KMS-11 (cell line): Measurements from ENCODE around the gene PTPRN2.
"Not testable (repeated sequence)": the region's sequence is repeated elsewhere in the genome, so short reads cannot be mapped to it uniquely, and the experiment has no call there.

ENCODE experiments used
- H2AFZ ChIP-seq: fragments of 200-600 bp; sonication (generic); 2 replicates; pipeline ENCODE4 v1.6.1; 2016; ENCODE audit warnings: antibody characterized with exemption, mixed run types, low read depth
- H3K27ac ChIP-seq: fragments of 200-600 bp; sonication (generic); 2 replicates; pipeline ENCODE4 v1.6.1; 2016; ENCODE audit warnings: mild to moderate bottlenecking, mixed run types
- H3K27me3 ChIP-seq: fragments of 200-600 bp; sonication (generic); 2 replicates; pipeline ENCODE4 v1.6.1; 2017; ENCODE audit warnings: mild to moderate bottlenecking, low read depth, mixed run types, moderate library complexity; ENCODE audit not compliant: insufficient read depth
- H3K36me3 ChIP-seq: fragments of 200-600 bp; sonication (generic); 2 replicates; pipeline ENCODE4 v1.6.1; 2017; ENCODE audit warnings: mild to moderate bottlenecking, mixed run types; ENCODE audit not compliant: insufficient read depth
- H3K4me1 ChIP-seq: fragments of 200-600 bp; sonication (generic); 2 replicates; pipeline ENCODE4 v1.6.1; 2016; ENCODE audit warnings: mild to moderate bottlenecking, low read depth, mixed run types; ENCODE audit not compliant: poor library complexity, severe bottlenecking
- H3K4me2 ChIP-seq: fragments of 200-600 bp; sonication (generic); 2 replicates; pipeline ENCODE4 v1.7.0; 2016; ENCODE audit warnings: mild to moderate bottlenecking, mixed run types
- H3K4me3 ChIP-seq: fragments of 200-600 bp; sonication (generic); IDR thresholded peaks from 2 replicates; pipeline ENCODE4 v1.6.1; 2017; ENCODE audit warnings: low read depth, low read length, mixed read lengths; ENCODE audit not compliant: insufficient read depth
- H3K79me2 ChIP-seq: fragments of 200-600 bp; sonication (generic); 2 replicates; pipeline ENCODE4 v1.6.1; 2016; ENCODE audit warnings: low read depth, mixed run types; ENCODE audit not compliant: insufficient read depth
- H3K9ac ChIP-seq: fragments of 200-600 bp; sonication (generic); 2 replicates; pipeline ENCODE4 v1.6.1; 2016; ENCODE audit warnings: mild to moderate bottlenecking, mixed run types
- H4K20me1 ChIP-seq: fragments of 200-600 bp; sonication (generic); 2 replicates; pipeline ENCODE4 v1.6.1; 2016; ENCODE audit warnings: mild to moderate bottlenecking, mixed run types; ENCODE audit not compliant: insufficient read depth
- TF ChIP-seq, protein P1 (sequence below): fragments of 200-600 bp; sonication (generic); conservative IDR thresholded peaks from 2 replicates; pipeline ENCODE4 v1.6.1; 2017; ENCODE audit warnings: low read depth, mild to moderate bottlenecking, antibody characterized with exemption, low read length, moderate library complexity, mixed read lengths

Gene PTPRN2

GRCh38 chr7:158460665-158461064 lies 127.0 kb downstream of the PTPRN2 start:
- TF ChIP-seq, protein P1, sequence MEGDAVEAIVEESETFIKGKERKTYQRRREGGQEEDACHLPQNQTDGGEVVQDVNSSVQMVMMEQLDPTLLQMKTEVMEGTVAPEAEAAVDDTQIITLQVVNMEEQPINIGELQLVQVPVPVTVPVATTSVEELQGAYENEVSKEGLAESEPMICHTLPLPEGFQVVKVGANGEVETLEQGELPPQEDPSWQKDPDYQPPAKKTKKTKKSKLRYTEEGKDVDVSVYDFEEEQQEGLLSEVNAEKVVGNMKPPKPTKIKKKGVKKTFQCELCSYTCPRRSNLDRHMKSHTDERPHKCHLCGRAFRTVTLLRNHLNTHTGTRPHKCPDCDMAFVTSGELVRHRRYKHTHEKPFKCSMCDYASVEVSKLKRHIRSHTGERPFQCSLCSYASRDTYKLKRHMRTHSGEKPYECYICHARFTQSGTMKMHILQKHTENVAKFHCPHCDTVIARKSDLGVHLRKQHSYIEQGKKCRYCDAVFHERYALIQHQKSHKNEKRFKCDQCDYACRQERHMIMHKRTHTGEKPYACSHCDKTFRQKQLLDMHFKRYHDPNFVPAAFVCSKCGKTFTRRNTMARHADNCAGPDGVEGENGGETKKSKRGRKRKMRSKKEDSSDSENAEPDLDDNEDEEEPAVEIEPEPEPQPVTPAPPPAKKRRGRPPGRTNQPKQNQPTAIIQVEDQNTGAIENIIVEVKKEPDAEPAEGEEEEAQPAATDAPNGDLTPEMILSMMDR = no peak
- Histone ChIP-seq H2AFZ (no peak overlapping the region), H4K20me1 (no peaks in the 10 kb centered on the region), H3K36me3 (no peaks in the 10 kb centered on the region), H3K9ac (no peak overlapping the region), H3K27me3 (no peaks in the 10 kb centered on the region; the same call in 1 of the 2 replicates), H3K4me1 (no peaks in the 10 kb centered on the region), H3K4me2 (no peak overlapping the region), H3K4me3 (no peak overlapping the region), H3K27ac (no peak overlapping the region), H3K79me2 (no peaks in the 10 kb centered on the region)

- TF ChIP-seq, protein P1 = no peak
- no peaks in the 10 kb centered on the region for H3K27me3 ChIP-seq
- H4K20me1 ChIP-seq = no peaks in the 10 kb centered on the region
- H3K4me1 ChIP-seq = no peaks in the 10 kb centered on the region
- no peak overlapping the region for H3K9ac ChIP-seq
- H3K27ac ChIP-seq = no peak overlapping the region
- no peak overlapping the region for H3K4me2 ChIP-seq
- no peaks in the 10 kb centered on the region for H3K36me3 ChIP-seq
- H3K79me2 ChIP-seq = no peaks in the 10 kb centered on the region
- no peak overlapping the region for H3K4me3 ChIP-seq
- H2AFZ ChIP-seq = no peak overlapping the region
These were observed 128.8 kb downstream of the PTPRN2 start for GRCh38 chr7:158458716-158459282.

DNA sequence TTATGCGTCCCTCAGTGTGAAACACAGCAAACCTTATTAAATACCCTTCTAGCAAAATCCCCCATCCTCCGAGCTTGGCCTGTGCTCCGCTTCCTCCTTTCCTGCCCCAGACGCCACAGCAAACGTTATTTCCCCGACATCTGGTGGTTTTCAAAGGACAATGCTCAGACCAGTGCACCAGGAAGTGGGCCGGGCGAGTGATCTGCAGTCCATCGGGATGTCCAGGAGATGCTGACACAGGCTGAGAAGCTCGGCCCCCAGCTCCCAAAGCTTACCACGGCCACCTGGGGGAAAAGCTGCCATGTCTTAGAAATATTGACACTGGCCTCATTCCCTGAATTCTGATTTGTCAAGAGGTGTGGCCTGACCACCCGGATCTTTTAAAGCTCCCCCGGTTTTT lies 129.5 kb downstream of the PTPRN2 start:
- Histone ChIP-seq H3K36me3 (no peaks in the 10 kb centered on the region), H3K27ac (no peak overlapping the region), H3K4me2 (no peak overlapping the region), H3K79me2 (no peaks in the 10 kb centered on the region), H3K27me3 (no peaks in the 10 kb centered on the region), H4K20me1 (no peaks in the 10 kb centered on the region), H3K9ac (no peak overlapping the region), H3K4me1 (no peaks in the 10 kb centered on the region), H3K4me3 (no peak overlapping the region), H2AFZ (no peak overlapping the region)
- TF ChIP-seq, protein P1 = no peak

GRCh38 chr7:158457586-158457985 lies 130.0 kb downstream of the PTPRN2 start:
- not testable (repeated sequence) for H3K4me3 ChIP-seq, H3K27me3 ChIP-seq

DNA sequence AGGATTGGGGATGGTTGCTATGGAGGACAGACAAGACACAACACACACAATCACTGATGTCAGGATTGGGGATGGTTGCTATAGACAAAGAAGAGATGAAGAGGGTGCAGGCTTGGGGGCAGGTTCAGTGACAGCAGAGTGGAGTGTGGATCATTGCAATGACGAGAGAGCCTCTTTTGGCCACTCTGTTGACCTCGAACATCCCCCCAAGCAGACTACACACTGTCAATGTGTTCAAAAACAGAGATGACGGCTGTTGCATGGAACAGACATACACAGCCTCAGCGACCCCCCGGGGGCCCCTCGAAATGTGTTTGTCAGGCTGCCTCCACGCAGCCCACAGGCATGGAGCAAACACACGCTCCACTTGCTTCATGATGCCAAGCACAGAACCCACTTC lies 133.0 kb downstream of the PTPRN2 start:
- no peak overlapping the region for H3K9ac ChIP-seq
- H3K4me3 ChIP-seq = no peak overlapping the region
- peaks cover 2% of the 10 kb centered on the region; the same call in 1 of the 2 replicates for H3K27me3 ChIP-seq
- no peak overlapping the region for H2AFZ ChIP-seq
- no peaks in the 10 kb centered on the region for H3K79me2 ChIP-seq
- no peak overlapping the region for H3K27ac ChIP-seq
- H3K4me2 ChIP-seq = no peak overlapping the region
- no peaks in the 10 kb centered on the region for H4K20me1 ChIP-seq
- TF ChIP-seq, protein P1 = no peak
- no peaks in the 10 kb centered on the region for H3K36me3 ChIP-seq
- H3K4me1 ChIP-seq = no peaks in the 10 kb centered on the region

More at GRCh38 chr7:158457586-158457985, 130.0 kb downstream of the PTPRN2 start:
- not testable (repeated sequence) for H3K36me3 ChIP-seq, H4K20me1 ChIP-seq, H3K9ac ChIP-seq, H3K4me2 ChIP-seq, H3K27ac ChIP-seq, H2AFZ ChIP-seq, H3K4me1 ChIP-seq, H3K79me2 ChIP-seq
